NCI-H226 (cell line): ENCODE results near the gene RBM33.

Source experiments
- DNase-seq: peaks from one replicate; pipeline ENCODE4 v3.0.0-alpha.2; 2015

RBM33 gene

GRCh38 chr7:155754165-155754564 lies 109.7 kb downstream of the RBM33 start:
- no peak for DNase-seq

- no peak for DNase-seq
Measured at GRCh38 chr7:155755026-155755425, 110.6 kb downstream of the RBM33 start.

- no peak for DNase-seq
Measured at GRCh38 chr7:155756322-155756721, 111.9 kb downstream of the RBM33 start.

DNA sequence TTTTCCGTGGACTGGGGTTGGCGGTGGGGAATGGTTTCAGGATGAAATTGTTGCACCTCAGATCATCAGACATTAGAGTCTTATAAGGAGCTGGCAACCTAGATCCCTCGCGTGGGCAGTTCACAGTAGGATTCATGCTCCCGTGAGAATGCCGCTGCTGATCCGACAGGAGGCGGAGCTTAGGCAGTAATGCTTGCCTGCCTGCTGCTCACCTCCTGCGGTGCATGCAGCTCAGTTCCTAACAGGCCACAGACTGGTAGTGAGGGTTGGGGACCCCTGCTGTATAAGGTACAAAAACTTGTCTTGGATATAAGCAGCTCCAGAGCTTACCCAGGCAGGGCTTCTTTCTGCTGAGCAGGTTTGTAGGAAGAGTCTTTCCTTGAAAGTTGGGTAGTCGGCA lies 113.9 kb downstream of the RBM33 start:
- DNase-seq, result no peak

- DNase-seq, result no peak
Measured at GRCh38 chr7:155759740-155760430, 115.4 kb downstream of the RBM33 start.

- DNase-seq, result no peak
Measured at GRCh38 chr7:155761162-155761561, 116.7 kb downstream of the RBM33 start.

GRCh38 chr7:155762036-155762435 lies 117.6 kb downstream of the RBM33 start:
- DNase-seq, result no peak

- DNase-seq, result no peak
Measured at GRCh38 chr7:155762655-155763054, 118.2 kb downstream of the RBM33 start.

DNA sequence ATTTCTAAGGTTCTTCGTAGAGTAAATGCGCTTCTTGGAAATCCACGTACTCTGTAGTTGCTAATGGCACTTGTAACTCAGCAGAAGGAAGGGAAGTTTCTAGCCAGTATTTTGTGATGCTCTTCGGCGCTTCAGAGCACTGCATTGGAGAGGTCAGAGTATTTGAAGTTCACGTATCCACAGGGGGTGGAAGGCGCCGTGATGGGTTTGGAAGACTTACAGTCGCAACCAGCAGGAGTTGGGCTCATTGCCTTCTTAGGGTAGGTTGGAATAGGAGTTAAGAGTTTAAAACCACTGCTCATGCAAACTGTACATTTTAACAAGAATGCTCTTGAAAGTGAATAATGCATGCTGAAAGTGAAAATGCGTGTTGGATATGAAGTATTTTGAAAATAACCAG lies 118.7 kb downstream of the RBM33 start:
- DNase-seq, result no peak

- no peak for DNase-seq
Measured at GRCh38 chr7:155763691-155764437, 119.4 kb downstream of the RBM33 start.

GRCh38 chr7:155764438-155764793 lies 120.0 kb downstream of the RBM33 start:
- no peak for DNase-seq

DNA sequence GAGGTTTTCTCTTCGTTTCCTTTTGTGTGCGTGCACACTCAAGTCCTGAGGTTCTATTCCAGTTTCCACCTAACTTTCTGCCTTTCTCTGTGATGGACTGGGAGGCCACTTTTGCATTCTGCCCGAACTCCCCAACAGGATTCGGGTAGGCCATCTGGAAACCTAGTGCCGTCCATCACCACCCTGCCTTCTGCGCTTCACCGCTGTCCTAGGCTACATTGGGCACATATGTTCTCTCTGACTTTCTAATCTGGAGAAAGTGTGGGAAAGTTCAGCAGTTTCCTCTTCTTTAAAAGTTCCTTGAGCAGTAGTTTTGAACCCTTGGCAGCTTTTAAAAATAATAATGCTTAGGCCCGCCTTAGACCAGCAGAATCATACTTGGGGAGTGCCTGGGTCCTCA lies 121.0 kb downstream of the RBM33 start:
- DNase-seq, result no peak

DNA sequence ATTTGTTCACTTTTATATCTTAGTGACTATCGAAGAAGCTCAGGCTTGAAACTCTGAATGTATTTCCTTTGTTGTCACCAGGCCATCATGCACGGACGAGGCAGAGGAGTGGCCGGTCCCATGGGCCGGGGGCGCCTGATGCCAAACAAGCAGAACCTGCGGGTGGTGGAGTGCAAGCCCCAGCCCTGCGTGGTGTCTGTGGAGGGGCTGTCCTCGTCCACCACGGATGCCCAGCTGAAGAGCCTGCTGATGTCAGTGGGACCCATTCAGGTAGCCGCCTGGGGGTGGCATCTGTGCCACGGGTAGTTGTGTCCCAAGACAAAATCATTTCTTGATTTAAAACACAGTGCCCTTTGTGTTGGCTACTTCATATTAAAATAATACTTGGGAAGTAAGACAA lies 121.9 kb downstream of the RBM33 start:
- DNase-seq, result no peak

DNA sequence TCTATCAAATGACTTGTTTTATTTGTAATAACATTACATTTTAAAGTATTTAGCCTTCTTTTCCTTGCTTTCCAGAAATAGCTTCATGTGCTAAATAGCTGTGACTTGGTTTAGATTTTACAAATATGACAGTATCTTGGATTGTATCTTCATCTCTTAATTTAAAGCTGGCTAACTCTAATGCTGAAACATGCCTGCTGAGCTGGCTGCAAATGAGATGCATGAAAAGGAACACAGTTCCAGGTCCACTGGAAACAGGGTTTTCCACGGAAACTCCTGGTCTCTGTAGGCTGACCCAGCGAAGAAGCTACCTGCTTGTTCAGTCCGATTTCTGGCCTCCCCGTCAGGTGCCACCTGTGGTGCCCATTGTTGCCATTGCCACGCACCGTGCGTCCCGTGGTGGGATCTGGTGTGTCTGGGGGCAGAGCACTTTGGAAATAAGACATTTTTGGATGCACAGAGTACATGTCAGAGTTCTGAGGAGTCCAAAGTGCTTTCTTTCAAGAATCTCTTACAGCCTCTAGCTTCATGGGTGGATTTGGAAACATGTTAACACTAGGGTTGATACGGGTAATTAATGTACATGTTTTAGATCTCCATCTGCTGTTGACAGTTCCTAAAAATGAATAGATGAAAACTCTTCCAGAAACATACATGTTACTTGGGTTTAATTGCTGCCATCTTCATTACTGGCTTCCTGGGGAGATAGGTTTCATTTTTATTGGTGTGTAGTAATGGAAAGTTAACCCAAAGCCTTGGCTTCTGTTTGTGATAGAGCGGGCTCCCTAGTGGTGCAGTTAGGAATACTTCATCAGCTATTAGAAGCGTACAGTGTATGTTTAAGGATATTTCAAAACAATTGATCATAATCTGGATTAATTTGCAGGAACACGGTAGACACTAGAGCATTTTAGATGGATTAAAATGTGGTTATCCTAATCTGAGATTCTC lies 122.8 kb downstream of the RBM33 start:
- DNase-seq, result no peak

- DNase-seq, result no peak
Measured at GRCh38 chr7:155769701-155770100, 125.2 kb downstream of the RBM33 start.

DNA sequence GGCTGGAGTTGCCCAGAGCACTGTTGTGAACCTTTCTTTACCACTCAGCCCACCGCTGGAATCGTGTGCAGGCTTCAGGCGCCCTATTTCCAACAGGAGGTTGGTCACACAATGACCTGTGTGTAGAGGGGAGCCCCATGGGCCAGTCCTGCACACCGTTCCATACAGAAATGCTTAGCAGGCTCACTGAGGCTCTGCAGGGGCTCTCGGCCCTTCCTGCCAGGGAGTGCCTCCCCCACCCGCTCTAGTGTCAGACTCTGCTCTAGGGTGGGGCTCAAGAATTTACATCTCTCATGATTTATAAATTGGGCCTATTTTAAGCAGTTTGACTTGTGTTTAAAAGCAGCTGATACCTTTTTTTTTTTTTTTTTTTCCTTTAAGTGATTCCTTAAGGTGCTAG lies 125.8 kb downstream of the RBM33 start:
- no peak for DNase-seq

DNA sequence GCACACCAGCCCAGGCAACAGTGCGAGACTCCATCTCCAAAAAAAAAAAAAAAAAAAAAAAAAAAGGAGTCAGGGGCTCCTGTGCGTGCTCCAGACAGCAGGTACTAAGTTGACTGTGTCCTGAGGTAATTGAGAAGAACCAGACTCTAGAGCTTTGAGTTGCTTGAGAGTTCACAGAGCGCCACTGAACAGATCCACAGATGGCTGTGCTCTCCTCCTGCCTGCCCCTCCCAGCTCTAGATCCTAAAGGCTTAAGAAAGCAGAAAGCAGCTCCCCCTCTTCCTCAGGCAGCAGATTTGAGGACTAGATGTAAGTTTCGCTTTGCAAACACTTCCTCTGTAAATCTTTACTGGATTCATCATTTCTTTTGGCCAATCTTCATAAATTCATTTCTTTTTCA lies 129.1 kb downstream of the RBM33 start:
- no peak for DNase-seq

- no peak for DNase-seq
Measured at GRCh38 chr7:155774947-155775346, 130.5 kb downstream of the RBM33 start.

GRCh38 chr7:155775691-155776090 lies 131.2 kb downstream of the RBM33 start:
- no peak for DNase-seq

- no peak for DNase-seq
Measured at GRCh38 chr7:155776606-155777005, 132.1 kb downstream of the RBM33 start.

DNA sequence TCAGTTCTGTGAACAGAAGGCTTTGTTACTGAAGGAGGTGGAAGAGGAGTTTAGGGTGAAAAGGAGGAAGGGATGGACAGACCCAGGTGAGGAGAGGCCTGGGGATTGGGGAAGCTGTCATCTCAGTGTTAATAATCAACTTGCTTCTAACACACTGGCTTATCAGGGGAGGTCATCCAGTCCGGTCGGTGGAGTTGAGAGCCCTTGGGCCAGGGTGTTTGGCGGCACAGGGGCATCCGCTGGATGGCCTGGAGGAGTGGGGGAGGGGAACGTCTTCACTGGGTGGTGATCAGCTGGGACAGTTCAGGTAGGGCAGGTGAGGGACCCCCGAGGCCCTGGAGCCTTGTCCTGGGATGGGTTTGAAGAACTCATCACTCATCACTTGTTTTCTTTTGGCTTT lies 133.9 kb downstream of the RBM33 start:
- no peak for DNase-seq

DNA sequence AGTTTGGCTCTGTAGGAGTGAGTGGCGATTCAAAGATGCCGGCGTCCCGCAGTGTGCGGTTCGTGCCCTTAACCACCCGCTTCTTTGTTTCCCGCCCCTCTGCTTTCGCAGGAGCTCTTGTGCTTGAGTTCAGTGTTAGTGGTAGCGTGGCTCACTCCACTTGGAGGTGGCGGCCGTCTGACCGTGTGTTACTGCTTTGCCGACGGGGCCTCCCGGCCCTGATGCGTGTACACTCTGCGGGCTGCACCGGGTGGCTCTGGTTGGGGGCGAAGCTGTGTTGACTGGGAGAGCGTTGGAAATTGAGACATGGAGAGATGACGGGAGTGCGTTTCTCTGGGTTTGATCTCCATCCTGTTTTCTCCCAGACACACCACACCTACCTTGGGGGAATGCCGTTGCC lies 136.4 kb downstream of the RBM33 start:
- DNase-seq, result no peak

DNA sequence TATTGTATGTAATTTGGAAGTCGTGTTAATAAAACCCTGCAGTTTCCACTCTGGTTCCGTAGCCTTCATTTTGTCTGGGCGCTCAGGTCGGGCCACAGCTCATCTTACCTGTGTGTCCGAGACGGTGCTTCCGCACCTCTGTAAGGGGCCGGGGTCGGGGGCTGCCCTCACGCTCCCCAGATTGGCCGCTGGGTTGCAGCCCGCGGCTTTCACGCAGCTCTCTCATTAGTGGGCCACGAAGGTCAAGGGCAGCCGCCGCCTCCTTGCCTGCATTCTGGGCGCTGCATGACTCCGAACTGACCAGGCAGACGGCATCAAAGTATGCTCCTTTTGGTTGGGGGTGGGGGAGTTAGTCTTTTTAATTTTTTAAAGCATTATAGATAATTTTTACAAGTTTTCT lies 137.0 kb downstream of the RBM33 start:
- DNase-seq, result no peak

DNA sequence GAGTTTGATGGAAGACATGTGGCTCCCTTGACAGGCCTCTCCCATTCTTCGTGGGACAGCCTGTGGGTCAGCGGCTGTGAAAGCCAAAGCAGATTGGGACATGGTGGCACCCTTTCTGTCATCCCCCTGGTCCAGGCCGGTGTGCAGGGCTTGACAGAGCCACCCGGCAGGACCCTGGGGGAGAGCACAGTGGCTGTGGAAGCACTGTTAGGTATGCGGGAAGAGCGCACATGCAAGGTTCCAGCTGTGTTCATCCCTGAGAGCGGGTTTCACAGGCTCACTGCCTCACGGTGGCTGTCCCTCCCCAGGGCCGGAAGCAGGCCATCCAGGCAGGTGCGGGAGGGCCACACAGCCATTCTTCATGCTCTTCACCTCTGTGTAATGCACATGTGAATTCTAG lies 138.0 kb downstream of the RBM33 start:
- no peak for DNase-seq
